ENCODE measurements around the gene CCDC68.

The CCDC68 gene

GRCh38 chr18:54914816-54915215 is 44.4 kb downstream of the CCDC68 start:
- no peak for DNase-seq

DNA sequence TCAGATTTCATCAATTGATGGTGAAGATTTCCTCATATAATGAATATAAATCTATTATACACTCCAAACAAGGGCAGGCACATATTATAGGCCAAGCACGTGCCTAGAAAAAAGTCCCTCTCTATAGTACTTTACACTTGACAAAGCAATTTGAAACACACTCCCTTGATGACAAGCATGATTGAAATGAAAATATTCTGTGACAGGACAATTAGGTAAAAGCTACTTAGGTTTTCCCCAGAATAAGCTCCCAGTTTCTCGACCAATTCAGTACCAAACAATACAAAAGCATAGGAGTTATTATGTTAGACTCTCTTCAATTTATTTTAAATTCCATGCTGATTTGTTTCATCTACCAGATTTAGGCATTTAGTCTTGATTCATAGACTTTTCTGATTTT is 47.7 kb downstream of the CCDC68 start:
- no peak for DNase-seq

DNA sequence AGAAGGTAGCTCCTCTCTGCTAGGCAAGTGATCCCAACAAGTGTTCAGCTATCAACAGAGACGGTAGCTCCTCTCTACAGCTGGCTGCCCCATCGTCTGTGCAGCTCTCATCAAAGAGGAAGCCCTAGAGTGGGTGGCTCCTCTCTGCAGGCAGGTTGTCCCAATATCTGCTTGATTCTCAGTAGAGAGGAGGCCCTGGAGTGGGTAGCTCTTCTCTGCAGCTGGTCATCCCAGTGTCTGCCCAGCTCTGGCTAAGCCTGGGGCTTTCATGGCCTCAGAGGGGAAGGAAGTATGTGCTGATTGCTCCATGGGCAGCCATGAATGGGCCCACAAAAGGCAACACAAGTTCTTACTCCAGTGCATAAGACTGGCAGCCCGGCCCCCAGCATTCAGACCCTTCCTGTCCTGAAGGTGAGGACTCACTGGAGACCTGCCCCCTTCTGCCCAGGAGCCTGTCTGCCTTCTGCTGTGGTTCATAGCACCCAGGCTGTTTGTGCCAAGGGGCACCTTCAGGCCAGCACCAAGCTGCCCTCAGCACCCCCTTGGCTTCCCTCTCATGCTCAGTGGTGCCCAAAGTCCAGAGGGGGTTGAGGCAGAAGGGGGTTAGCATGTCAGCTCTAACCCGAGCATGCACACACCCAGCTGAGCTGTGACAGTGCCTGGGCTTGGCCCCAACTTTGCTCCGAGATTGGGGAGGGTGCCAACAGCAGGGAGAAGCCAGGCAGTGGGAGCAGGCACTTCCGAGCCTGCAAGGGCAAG is 48.9 kb downstream of the CCDC68 start:
- DNase-seq: no peak

GRCh38 chr18:54909538-54909937 is 49.7 kb downstream of the CCDC68 start:
- no peak for DNase-seq

- DNase-seq: no peak
These were observed 52.7 kb downstream of the CCDC68 start for GRCh38 chr18:54906331-54907185.

DNA sequence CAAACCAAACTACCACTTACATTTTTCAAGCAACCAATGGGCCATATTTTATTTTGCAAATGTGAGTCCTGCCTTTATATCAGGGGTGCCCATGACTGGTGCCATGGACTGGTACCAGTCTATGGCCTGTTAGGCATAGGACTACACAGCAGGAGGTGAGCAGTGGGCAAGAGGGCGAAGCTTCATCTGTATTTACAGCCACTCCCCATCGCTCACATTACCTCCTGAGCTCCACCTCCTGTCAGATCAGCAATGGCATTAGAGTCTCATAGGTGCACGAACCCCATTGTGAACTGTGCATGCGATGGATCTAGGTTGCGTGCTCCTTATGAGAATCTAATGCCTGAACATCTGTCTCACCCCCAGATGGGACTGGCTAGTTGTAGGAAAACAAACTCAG is 53.6 kb downstream of the CCDC68 start:
- no peak for DNase-seq

- no peak for DNase-seq
These were observed 54.7 kb downstream of the CCDC68 start for GRCh38 chr18:54904581-54904980.

DNA sequence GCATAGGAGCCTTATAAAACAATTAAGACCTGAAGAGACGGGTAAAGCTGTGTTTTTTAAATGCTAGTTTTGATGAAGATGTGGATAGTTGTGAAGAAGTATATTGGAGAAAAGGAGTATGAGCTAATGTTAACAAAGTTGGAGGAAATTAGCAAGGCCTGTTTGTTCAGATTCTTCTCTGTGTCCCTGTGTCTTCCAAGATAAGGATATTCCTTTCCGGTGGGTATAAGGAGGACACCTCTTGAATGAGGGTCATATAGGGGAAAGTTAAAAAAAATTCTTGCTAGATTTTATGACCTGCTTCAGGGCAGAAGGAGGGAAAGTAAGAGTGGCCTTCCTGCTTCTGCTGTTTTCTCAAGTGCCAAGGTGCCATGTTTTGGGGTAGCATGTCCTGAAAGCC is 59.0 kb downstream of the CCDC68 start:
- DNase-seq: no peak

DNA sequence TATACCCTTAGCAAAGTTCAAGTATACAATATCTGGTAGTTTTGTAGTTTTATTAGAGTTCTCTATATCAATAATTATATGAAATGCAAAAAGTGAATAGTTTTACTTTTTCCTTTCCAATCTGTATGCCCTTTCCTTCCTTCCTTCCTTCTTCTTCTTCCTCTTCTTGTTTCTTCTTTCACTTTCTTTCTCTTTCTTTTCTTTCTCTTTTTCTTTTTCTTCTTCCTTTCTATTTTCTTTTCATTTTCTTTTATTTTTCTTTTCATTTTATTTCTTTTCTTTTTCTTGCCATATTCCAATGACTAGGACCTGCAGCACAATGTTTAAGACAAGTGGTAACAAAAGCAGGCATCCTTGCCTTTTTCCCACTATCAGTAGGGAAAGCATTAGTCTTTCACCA is 59.8 kb downstream of the CCDC68 start:
- no peak for DNase-seq

DNA sequence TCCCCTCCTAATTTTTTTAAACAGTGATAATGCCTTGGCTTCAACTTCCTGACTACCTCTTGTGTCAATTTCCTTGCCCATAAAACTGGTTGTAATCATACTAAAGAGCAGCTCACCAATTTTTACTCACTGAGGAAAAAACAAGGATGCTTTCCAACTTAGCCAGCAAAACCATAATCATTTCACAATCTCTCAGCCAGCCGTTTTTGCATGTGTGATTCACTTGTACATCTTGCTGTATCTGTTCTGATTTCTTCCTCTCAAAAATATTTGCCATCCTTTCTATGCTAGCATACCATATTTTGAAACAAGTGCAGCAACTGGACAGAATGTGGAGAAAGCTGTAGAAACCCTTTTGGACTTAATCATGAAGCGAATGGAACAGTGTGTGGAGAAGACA is 70.3 kb downstream of the CCDC68 start:
- DNase-seq: no peak

DNA sequence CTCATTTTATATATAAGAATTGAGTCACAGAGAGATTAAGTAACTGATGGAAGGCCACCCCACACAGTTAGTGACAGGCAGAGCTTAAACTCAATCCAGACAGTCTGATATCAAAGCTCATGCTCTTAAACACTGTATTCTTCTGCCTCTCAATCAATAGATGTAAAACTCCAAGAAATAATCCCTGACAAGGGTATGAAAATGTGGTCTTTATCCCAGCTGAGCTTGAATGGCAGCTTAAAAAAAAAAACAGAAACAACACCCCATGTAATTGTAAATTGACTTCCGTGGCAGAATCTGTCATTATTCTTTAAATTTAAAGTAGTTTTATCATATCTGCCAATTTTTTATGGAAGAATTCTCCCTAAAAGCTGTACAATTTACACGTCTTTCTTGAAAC is 70.9 kb downstream of the CCDC68 start:
- no peak for DNase-seq

DNA sequence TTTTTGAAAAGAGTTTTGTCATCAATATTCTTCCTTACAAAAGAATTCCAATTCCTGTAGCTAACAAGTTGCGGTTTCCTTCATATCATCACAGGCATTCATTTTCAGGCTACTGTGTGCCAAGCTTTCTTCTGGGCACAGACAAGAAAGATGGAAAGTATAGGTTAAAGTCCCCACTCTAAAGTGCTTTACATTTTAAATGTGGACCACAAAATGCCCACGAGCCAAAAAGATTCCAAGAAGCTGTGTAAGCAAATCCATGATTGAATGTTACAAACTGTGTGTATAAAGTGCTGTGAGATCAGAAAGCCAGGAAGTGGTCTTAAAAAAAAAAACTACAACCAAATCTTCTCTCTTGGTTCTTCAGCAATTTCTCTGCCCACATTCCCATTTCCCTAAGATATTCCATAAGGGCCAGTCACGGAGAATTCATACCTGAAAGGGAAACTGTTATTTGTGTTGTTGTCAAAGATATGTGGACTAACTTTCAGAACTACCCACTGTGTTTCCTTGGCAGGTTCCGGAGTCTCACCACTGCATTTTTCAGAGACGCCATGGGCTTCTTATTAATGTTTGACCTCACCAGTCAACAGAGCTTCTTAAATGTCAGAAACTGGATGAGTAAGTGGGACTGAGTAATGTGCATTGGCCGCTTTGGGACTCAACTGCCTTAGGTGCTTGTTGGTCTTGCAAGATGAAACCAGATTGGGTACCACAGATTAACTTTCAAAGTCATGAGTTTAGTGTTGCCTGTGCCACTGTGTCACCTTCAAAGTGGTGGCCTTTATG is 75.3 kb downstream of the CCDC68 start:
- DNase-seq: no peak

GRCh38 chr18:54882318-54882717 is 76.9 kb downstream of the CCDC68 start:
- DNase-seq: no peak

DNA sequence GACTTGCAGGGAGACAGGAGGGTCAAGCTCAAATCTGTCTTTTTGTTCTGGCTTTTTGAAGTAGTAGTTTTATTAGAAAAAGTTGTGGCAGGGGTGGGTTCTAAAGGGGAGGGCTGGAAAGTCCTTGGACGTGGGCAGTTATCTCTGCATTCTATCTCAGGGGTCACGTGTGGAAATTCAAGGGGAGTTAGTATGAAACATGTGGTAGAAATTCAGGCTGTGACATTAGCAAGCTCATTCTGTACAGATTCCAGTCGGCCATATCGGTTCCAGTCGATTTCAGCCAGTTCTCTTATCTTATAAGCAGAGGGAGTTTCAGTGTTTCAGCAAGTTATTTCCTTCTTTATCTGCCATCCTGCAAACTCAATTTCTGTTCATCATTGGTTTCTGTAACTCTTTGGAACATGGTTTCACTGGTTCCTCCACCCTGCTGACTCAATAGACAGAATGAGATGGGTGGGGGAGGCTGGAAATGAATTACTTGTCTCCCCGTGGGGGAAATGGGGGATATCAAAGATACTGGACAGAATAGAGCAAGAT is 78.0 kb downstream of the CCDC68 start:
- DNase-seq: no peak

DNA sequence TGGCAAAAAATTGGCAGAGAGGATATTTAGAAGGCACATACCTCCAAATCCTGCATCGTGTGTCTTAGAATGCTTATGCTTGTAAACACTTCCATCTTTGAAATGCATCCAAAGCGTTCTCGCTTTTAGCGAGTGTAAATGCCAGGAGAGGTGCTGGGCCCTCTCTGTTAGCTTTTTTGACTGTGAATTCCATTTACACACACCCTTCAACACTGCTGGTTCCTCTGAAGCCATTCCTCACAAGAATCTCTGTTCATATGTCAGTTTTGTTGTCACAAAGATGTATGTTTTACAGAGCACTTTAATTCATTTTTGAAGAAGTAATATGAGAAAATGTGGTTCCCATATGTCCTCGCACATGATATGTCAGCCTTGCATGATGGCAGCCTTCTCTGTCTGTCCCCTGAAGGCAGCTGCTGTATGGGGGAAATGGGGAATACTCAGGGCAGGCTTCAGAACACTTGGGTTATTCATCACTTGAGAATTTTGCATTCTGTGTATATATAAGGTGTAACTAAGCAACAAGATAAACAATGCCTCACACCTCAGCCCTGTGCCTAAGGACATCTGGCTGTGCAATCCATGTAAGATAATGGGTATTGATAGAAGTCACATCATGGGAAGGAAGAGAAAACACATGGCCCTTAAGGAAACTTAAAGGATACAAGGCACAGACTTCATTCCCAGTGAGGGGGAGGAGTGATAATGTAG is 78.7 kb downstream of the CCDC68 start:
- DNase-seq: no peak

DNA sequence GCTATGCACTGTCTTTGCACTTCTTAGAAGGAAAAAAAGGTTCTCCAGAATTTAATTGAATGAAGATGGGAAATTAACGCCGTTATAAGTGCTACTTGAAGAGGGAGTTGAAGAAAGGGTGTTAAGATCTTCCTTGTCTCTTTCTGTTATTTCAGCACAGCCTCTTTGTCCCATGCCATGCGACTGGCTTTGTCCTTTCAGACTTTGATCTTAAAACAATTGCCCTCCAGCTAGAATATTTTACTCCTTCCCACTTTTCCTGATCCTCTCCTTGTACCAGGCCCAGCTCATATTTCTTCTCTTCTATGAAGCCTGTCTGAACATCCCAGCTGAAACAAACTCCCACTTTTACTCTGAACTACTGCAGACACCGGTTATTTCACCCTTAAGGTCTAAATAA is 79.6 kb downstream of the CCDC68 start:
- no peak for DNase-seq

GRCh38 chr18:54878659-54879358 is 80.5 kb downstream of the CCDC68 start:
- DNase-seq: no peak

DNA sequence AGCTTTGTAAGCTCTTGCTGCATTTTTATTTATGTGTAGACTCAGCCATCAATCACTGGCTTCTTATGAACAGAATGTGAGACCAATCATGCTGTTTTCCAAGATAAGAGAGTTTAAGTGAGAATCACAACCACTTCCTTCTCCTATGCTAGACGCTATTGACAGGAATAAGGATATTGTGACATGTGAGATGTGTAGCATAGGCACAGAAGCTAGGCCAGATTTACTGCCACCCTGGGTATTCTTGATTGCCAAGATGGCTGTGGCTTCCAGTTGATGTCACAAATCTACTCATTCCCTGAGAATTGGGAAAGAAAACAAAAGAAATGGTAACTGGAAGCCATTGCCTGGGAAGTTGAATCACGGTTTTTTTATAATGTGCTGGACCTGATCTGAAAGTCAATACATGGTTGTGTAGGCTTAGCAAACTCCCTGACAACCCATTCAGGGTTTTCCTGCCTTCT is 81.1 kb downstream of the CCDC68 start:
- no peak for DNase-seq

DNA sequence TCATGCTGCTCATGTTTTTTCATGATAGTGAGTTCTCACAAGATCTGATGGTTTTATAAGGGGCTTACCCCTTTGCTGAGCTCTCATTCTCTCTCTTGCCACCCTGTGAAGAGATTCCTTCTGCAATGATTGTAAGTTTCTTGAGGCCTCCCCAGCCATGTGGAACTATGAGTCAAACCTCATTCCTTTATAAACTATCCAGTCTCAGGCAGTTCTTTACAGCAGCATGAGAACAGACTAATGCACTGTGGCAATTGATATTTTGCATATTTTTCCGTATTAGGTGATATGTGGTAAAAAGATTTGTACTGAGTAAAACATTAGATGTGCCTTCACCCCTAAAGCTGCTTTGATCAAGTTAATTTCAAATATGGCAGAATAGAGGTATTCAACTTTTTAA is 82.2 kb downstream of the CCDC68 start:
- no peak for DNase-seq

DNA sequence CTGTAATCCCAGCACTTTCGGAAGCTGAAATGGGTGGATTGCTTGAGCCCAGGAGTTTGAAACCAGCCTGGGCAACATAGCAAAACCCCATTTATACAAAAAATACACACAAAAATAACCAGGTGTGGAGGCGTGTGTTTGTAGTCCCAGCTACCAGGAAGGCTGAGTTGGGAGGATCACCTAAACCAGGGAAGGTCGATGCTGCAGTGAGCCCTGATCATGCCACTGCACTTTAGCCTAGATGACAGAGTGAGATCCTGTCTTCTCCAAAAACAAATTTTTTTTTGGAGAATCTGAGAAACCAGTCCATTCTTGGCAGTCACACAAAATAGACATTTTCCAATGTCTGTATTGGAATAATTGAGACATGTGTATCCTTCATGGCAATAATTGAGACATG is 84.2 kb downstream of the CCDC68 start:
- DNase-seq: no peak

DNA sequence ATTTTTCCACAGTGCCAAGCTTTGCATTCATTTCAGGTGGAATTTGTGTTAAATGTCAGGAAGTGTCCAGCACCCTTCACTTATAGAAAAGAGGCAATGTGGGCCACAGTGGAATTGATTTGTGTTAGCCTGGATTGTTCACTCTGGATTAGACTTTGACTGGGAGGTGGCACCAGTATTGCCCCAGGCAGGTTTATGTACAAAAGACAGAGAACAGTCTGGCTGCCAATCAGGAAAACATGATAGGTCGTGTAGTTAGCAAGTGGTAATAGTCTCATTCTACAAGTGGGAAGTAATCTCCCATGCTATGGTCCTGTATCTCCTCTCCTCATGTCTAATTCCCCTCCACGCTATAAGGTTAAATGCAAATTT is 85.4 kb downstream of the CCDC68 start:
- no peak for DNase-seq

DNA sequence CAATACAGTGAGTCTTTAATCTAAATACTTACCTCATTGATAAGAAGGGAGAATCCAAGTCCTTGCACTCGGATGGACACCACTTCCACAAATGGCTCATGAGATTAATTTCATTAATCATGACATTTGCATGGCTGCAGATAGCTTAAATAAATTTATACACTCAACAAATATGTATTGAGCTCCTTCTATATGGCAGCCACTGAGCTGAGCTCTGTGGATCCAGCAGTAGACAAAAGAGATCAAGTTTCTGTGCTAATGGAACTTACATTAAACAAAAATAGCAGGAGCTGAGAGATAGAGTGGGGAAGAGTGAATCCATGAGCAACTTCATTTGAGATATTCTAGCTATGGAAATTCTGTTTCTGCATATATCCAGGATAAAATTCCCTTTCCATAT is 86.6 kb downstream of the CCDC68 start:
- no peak for DNase-seq
